ACC112 (cell line): ENCODE data around the gene OR10H1.
"Not testable (repeated sequence)": the region's sequence is repeated elsewhere in the genome, so short reads cannot be mapped to it uniquely, and the experiment has no call there.

Source experiments
- H2AFZ ChIP-seq: fragments of 200-600 bp; sonication (generic); one replicate; pipeline ENCODE4 v1.6.0; 2017; ENCODE audit warnings: antibody characterized with exemption, low read length; ENCODE audit not compliant: unreplicated experiment
- H3K27ac ChIP-seq: fragments of 200-600 bp; sonication (generic); 2 replicates; pipeline ENCODE4 v1.5.1; 2014; ENCODE audit warnings: low read depth, mild to moderate bottlenecking, antibody characterized with exemption, low read length, moderate library complexity
- H3K27me3 ChIP-seq: fragments of 200-600 bp; sonication (generic); 2 replicates; pipeline ENCODE4 v1.6.1; 2014; ENCODE audit warnings: mild to moderate bottlenecking, antibody characterized with exemption, low read length, moderate library complexity, mixed read lengths; ENCODE audit not compliant: insufficient read depth
- H3K36me3 ChIP-seq: fragments of 200-600 bp; sonication (generic); 2 replicates; pipeline ENCODE4 v1.6.1; 2016; ENCODE audit warnings: mild to moderate bottlenecking, antibody characterized with exemption, low read length, moderate library complexity, mixed read lengths; ENCODE audit not compliant: insufficient read depth
- H3K4me1 ChIP-seq: fragments of 200-600 bp; sonication (generic); one replicate; pipeline ENCODE4 v1.6.1; 2016; ENCODE audit warnings: low read length, mixed read lengths; ENCODE audit not compliant: insufficient read depth, unreplicated experiment, control insufficient read depth
- H3K4me3 ChIP-seq: fragments of 200-600 bp; sonication (generic); 2 replicates; pipeline ENCODE4 v1.5.1; 2014; ENCODE audit warnings: mild to moderate bottlenecking, low read depth, low read length
- H3K79me2 ChIP-seq: fragments of 200-600 bp; sonication (generic); one replicate; pipeline ENCODE4 v1.6.0; 2016; ENCODE audit warnings: low read length; ENCODE audit not compliant: control insufficient read depth, unreplicated experiment, insufficient read depth

Gene OR10H1, protein sequence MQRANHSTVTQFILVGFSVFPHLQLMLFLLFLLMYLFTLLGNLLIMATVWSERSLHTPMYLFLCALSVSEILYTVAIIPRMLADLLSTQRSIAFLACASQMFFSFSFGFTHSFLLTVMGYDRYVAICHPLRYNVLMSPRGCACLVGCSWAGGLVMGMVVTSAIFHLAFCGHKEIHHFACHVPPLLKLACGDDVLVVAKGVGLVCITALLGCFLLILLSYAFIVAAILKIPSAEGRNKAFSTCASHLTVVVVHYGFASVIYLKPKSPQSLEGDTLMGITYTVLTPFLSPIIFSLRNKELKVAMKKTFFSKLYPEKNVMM

DNA sequence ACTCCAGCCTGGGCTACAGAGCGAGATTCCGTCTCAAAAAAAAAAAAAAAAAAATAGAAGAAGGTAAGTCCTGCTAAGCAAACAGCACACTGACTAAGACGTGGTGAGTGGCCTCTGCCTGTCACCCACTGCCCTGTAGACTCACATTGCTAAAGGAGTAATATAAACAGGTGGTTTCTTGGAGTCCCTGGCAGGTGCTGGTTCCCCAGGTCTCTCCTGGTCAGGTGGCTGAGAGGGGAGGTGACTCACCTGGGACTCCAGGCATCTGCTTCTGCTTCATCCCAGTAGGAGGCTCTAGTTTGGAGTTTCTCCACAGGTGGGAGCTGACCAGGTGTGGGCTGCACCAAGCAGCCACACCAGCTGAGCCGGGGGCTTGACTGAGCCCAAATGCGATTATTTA, at the start of gene OR10H1:
TSS of gene OR10H1 (minus strand) at position 359 of the 400 bp plus-strand sequence. CDS start 7,627 bp downstream, outside the sequence.
- no peaks in the 10 kb centered on the region for H3K79me2 ChIP-seq
- no peaks in the 10 kb centered on the region for H3K36me3 ChIP-seq
- H3K4me3 ChIP-seq = no peak within 1 kb of the TSS
- H3K27ac ChIP-seq = no peak within 1 kb of the TSS
- no peak within 1 kb of the TSS for H2AFZ ChIP-seq
- H3K27me3 ChIP-seq = peaks cover 8% of the 10 kb centered on the region; the same call in 1 of the 2 replicates
- no peaks in the 10 kb centered on the region for H3K4me1 ChIP-seq

DNA sequence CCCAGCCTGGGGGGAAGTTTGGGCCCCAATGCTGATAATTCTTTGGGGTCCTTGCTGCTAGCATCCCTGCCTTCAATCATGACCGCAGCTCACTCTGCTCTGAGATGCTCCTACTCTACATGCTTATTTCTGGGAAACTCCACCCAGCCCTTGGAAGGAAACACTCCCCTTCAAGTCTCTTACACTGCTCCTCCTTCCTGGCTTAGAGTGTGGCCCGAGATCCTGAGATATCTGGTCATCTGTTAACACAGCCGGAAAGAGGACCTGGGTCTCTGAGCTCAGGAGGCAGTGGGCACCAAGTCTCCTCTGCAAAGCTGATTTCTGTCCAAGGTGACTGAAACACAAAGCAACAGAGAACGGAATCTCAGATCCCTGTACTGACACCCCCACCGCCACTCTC, 49.4 kb upstream of the OR10H1 start:
- H3K4me1 ChIP-seq = no peaks in the 10 kb centered on the region
- no peak overlapping the region for H3K4me3 ChIP-seq
- H2AFZ ChIP-seq = no peak overlapping the region
- no peaks in the 10 kb centered on the region for H3K27me3 ChIP-seq
- H3K36me3 ChIP-seq = no peaks in the 10 kb centered on the region
- no peak overlapping the region for H3K27ac ChIP-seq
- H3K79me2 ChIP-seq = no peaks in the 10 kb centered on the region

DNA sequence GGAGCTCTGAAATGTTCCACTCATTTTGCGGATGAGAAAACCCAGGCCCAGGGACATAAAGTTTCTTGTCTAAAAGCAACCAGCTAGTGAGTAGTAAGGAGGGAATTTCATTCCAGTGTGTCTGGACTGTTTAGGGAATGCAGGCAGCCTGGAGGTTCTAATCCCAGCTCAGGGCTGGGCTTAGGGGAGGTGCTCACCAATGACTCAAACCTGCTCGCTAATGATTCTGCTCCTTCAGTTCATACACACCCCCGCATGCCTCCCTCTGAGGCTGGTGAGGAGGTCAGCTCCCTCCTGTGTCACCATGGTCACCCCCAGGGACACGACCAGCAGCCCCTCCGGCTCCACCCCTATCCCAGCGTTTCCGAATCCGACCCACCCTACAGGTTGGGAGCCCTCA, 47.8 kb upstream of the OR10H1 start:
- no peak overlapping the region for H3K4me3 ChIP-seq
- H2AFZ ChIP-seq = no peak overlapping the region
- H3K36me3 ChIP-seq = no peaks in the 10 kb centered on the region
- no peak overlapping the region for H3K27ac ChIP-seq
- no peaks in the 10 kb centered on the region for H3K4me1 ChIP-seq
- no peaks in the 10 kb centered on the region for H3K27me3 ChIP-seq
- H3K79me2 ChIP-seq = no peaks in the 10 kb centered on the region

DNA sequence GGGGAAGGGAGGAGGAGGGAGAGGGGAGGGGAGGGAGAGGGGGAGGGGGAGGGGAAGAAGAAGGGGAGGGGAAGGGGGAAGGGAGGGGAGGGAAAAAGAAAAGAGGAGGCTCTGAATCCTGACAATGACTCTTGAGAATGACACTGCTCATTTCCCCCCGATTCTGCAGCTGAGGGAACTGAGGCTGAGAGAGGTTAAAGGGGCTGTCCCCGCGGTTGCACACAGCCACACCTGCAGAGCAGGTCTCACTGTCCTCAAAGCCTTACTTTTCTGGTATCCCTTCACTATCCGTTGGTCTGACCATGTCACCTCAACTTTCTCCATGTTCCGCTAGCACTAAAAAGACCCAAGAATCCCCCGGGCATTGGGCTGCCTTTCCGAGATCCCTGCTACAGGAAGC, 47.0 kb upstream of the OR10H1 start:
- Histone ChIP-seq H3K79me2 (no peaks in the 10 kb centered on the region), H2AFZ (no peak overlapping the region), H3K36me3 (no peaks in the 10 kb centered on the region), H3K4me3 (no peak overlapping the region), H3K27me3 (no peaks in the 10 kb centered on the region), H3K4me1 (no peaks in the 10 kb centered on the region), H3K27ac (no peak overlapping the region)

DNA sequence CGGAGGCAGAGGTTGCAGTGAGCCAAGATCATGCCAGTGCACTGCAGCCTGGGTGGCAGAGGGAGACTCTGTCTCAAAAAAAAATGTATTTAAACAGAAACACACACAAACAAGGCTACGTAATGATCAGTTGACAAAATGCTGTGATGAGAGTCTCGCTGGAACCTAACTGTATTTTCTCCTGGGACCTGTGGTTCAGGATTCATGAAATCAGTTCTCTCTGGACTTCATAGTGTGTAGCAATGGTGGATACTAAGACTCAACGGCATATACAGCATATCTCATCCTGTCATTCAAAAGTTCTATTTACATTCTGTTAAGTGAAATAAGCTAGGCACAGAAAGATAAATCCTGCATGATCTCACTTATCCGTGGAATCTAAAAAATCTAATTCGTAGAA, 45.1 kb upstream of the OR10H1 start:
- Histone ChIP-seq H3K36me3 (no peaks in the 10 kb centered on the region), H3K4me1 (no peaks in the 10 kb centered on the region), H3K79me2 (no peaks in the 10 kb centered on the region), H3K27me3 (no peaks in the 10 kb centered on the region), H2AFZ (no peak overlapping the region), H3K27ac (no peak overlapping the region), H3K4me3 (no peak overlapping the region)

DNA sequence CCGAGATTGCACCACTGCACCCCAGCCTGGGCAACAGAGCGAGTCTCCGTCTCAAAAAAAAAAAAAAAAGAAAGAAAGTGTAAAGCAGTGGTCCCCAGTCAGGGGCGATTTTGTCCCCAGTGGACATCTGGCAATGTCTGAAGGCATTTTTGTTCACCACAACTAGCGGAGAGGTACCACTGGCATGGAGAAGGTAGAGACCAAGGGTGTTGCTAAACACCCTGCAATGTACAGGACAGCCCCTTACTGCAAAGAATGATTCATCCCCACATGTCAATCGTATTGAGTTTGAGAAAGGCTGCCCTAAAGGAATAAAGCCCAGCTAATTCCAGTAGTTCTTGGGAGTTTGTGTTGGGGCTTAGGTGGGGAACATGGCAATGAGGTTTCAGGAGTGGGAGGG, 43.7 kb upstream of the OR10H1 start:
- no peaks in the 10 kb centered on the region for H3K79me2 ChIP-seq
- H3K27me3 ChIP-seq = no peaks in the 10 kb centered on the region

DNA sequence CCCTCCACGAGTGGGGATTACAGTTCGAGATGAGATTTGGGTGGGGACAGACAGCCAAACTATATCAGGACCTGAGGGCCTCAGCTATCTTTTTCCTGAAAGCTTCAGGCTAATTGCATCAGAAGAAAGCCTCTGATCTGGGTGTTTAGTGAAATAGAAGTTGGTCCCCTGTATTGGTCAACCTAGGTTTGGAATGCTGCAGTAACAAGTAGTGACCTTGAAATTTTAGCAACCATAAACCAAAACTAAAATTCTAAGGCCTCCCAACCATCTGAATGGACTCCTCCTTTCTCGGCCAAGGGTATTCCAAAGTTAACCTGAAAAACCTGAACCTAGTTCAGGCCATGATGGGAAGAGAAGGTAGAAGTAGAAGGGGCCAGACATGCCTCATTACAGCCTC, 34.9 kb upstream of the OR10H1 start:
- no peaks in the 10 kb centered on the region for H3K27me3 ChIP-seq

More for the DNA sequence above, 43.7 kb upstream of the OR10H1 start:
- no peaks in the 10 kb centered on the region for H3K4me1 ChIP-seq
- no peak overlapping the region for H3K4me3 ChIP-seq
- H2AFZ ChIP-seq = no peak overlapping the region
- H3K36me3 ChIP-seq = no peaks in the 10 kb centered on the region
- H3K27ac ChIP-seq = no peak overlapping the region

DNA sequence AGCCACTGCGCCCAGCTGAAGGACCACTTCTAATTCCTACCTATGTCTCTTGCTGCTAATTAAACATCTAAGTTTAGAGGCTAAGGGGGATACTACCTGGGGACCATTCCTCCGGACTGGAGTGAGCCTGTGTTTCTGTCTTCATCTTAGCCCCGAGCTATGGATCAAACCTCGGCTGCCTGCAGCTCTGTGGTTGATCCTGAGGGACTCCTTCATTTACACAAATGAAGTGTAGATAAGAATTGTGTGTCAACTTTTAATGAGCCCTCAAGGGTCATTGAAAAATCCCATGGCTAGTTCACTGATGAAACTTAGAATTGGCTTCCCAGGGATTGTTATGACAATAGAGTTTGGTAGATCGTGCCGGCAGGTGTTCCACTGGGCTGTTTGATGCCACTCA, 31.5 kb upstream of the OR10H1 start:
- no peak overlapping the region for H3K4me3 ChIP-seq
- no peaks in the 10 kb centered on the region for H3K79me2 ChIP-seq
- no peaks in the 10 kb centered on the region for H3K4me1 ChIP-seq
- H3K27ac ChIP-seq = no peak overlapping the region
- H3K36me3 ChIP-seq = no peaks in the 10 kb centered on the region
- H3K27me3 ChIP-seq = no peaks in the 10 kb centered on the region
- H2AFZ ChIP-seq = no peak overlapping the region

More for the DNA sequence above, 34.9 kb upstream of the OR10H1 start:
- Histone ChIP-seq H3K79me2 (no peaks in the 10 kb centered on the region), H3K4me1 (no peaks in the 10 kb centered on the region), H3K36me3 (no peaks in the 10 kb centered on the region), H3K4me3 (no peak overlapping the region), H2AFZ (no peak overlapping the region), H3K27ac (no peak overlapping the region)

DNA sequence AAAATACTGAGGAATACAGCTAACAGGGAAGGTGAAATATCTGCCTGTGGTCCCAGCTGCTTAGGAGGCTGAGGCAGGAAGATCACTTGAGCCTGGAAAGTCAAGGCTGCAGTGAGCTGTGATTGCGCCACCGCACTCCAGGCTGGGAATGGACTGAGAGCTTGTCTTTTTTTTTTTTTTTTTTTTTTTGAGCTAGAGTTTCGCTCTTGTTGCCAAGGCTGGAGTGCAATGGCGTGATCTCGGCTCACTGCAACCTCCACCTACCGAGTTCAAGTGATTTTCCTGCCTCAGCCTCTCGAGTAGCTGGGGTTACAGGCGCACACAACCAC, 28.4 kb upstream of the OR10H1 start:
- not testable (repeated sequence) for H3K4me1 ChIP-seq, H3K36me3 ChIP-seq, H3K27me3 ChIP-seq, H3K79me2 ChIP-seq, H3K4me3 ChIP-seq, H2AFZ ChIP-seq, H3K27ac ChIP-seq

DNA sequence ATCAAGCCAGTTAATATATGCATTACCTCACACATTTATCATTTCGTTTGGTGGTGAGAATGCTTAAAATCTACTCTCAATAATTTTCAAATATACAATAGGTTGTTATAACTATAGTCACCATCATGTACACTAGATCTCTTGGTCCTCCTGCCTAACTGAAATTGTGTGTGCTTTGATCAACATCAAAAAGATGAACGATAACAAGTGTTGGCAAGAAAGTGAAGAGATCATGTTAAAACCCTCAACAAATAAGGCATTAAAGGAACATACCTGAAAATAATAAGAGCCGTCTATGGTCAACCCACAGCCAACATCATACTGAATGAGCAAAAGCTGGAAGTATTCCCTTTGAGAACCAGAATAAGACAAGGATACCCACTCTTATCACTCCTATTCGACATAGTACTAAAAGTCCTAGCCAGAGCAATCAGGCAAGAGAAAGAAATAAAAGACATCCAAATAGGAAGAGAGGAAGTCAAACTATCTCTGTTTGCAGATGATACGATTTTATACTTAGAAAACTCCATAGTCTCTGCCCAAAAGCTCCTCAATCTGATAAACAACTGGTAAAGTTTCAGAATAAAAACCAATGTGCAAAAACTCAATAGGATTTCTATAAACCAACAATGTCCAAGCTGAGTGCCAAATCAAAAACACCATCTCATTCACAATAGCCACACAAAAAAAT, 27.9 kb upstream of the OR10H1 start:
- H3K4me3 ChIP-seq = no peak overlapping the region
- H3K27ac ChIP-seq = no peak overlapping the region
- no peaks in the 10 kb centered on the region for H3K27me3 ChIP-seq
- H3K4me1 ChIP-seq = no peaks in the 10 kb centered on the region
- no peaks in the 10 kb centered on the region for H3K36me3 ChIP-seq
- no peaks in the 10 kb centered on the region for H3K79me2 ChIP-seq
- no peak overlapping the region for H2AFZ ChIP-seq

DNA sequence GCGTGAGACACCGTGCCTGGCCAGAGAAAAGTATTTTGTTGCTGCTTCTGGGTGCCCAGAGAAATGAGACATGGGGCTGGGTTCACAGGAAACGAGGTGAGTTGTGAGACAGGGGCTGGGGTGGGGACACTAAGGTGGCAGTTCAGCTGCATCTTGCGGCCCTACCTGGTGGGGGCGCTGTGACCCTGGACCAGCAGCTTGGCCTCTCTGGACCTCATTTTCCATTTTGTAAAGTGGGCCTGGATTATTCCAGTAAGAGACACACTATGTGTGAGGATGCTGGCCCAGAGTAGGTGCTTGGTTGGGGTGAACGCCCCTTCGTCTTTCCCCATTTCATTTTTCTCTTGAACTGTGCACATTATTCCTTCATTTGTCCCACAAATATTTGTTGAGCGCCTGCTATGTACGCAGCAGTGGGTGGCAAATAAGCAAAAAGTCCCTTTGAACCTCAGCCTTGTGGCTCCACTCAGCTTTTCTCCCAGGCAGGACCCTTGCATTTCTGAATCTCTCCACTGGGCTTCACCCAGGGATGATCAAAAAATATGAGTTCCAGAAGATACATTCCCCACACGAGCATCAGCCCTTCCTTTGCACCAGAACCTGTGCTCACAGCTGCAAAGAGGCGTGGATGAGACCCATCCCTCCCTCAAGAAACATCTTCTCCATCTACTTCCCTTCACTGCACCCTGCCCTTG, 26.6 kb upstream of the OR10H1 start:
- H3K27me3 ChIP-seq = no peaks in the 10 kb centered on the region
- no peak overlapping the region for H3K4me3 ChIP-seq
- no peaks in the 10 kb centered on the region for H3K4me1 ChIP-seq
- H3K79me2 ChIP-seq = no peaks in the 10 kb centered on the region
- H2AFZ ChIP-seq = no peak overlapping the region
- H3K36me3 ChIP-seq = no peaks in the 10 kb centered on the region
- no peak overlapping the region for H3K27ac ChIP-seq
